HepG2 (cell line): ENCODE measurements around the gene PYGO2. TPM values are rescaled to one million over a fixed set of nuclear protein-coding genes. Genes with fewer than 3 reads are reported as not detected.

Experiments
- BORCS8-MEF2B ChIP-seq: sonication (generic); formaldehyde crosslinking; IDR thresholded peaks from 2 replicates; pipeline ENCODE4 v1.8.0; 2022; ENCODE audit warnings: mild to moderate bottlenecking, missing genetic modification reagents
- HBP1 ChIP-seq: IDR thresholded peaks from 2 replicates; pipeline ENCODE4 v1.6.1; 2016; ENCODE audit warnings: low read depth, control low read depth
- IRF1 ChIP-seq: sonication (generic); formaldehyde crosslinking; IDR thresholded peaks from 2 replicates; pipeline ENCODE4 v1.4.0; 2020; ENCODE audit warnings: low read depth, mild to moderate bottlenecking, missing genetic modification reagents
- LCORL ChIP-seq, 2 experiments: fragments of 450-650 bp in 1 of 2; sonication (generic) in 1 of 2; formaldehyde crosslinking in 1 of 2; IDR thresholded peaks; 2 replicates each; pipeline versions ENCODE4 v1.5.0 to v1.6.1; 2017 to 2020; ENCODE audit warnings: antibody characterized with exemption in 1 of 2, missing genetic modification reagents in 1 of 2
- PLRG1 ChIP-seq: fragments of 450-650 bp; conservative IDR thresholded peaks from 2 replicates; pipeline ENCODE4 v1.6.1; 2016
- SKIL ChIP-seq: sonication (generic); formaldehyde crosslinking; IDR thresholded peaks from 2 replicates; pipeline ENCODE4 v1.8.0; 2022; ENCODE audit warnings: missing genetic modification reagents, mild to moderate bottlenecking, moderate library complexity, borderline replicate concordance
- SMC3 ChIP-seq: IDR thresholded peaks from 2 replicates; pipeline ENCODE4 v1.6.1; 2011; ENCODE audit warnings: low read length, improper control_type of control experiment
- SNAPC2 ChIP-seq: sonication (generic); formaldehyde crosslinking; IDR thresholded peaks from 2 replicates; pipeline ENCODE4 v1.8.1; 2022; ENCODE audit warnings: mild to moderate bottlenecking, missing genetic modification reagents
- TFE3 ChIP-seq: IDR thresholded peaks from 2 replicates; pipeline ENCODE4 v1.6.1; 2016
- ZBTB3 ChIP-seq: sonication (generic); formaldehyde crosslinking; IDR thresholded peaks from 2 replicates; pipeline ENCODE4 v1.4.0; 2020; ENCODE audit warnings: low read depth, mild to moderate bottlenecking, moderate library complexity, missing genetic modification reagents, borderline replicate concordance
- ZFP62 ChIP-seq: sonication (generic); formaldehyde crosslinking; IDR thresholded peaks from 2 replicates; pipeline ENCODE4 v1.4.0; 2020; ENCODE audit warnings: missing genetic modification reagents
- ZNF253 ChIP-seq: sonication (generic); formaldehyde crosslinking; IDR thresholded peaks from 2 replicates; pipeline ENCODE4 v1.8.0; 2022; ENCODE audit warnings: mild to moderate bottlenecking, missing genetic modification reagents, borderline replicate concordance
- ZNF737 ChIP-seq: sonication (generic); formaldehyde crosslinking; IDR thresholded peaks from 2 replicates; pipeline ENCODE4 v1.5.0; 2020; ENCODE audit warnings: missing genetic modification reagents, mild to moderate bottlenecking, borderline replicate concordance
- polyA plus RNA-seq, 8 experiments: library from polyadenylated mRNA; depleted of rRNA in 3 of 8; stranded (reverse) in 7 of 8; unstranded in 1 of 8; fragments of >200 nt; fragmentation: Illumina TruSeq in 4 of 8; extraction: Trizol in 4 of 8; gene quantifications; 2 replicates each; pipeline versions ENCODE4 v1.2.1 to v1.2.3, GENCODE V29; 2011 to 2016; ENCODE audit warnings: low read depth in 4 of 8, missing spikeins in 1 of 8, mixed read lengths in 1 of 8; ENCODE audit not compliant: insufficient read depth in 1 of 8
- total RNA-seq, 5 experiments: library from RNA; depleted of rRNA; stranded (reverse); fragments of >200 nt; fragmentation: Illumina TruSeq; extraction: Trizol; gene quantifications; 2 replicates each; pipeline ENCODE4 v1.2.3, GENCODE V29; 2016; ENCODE audit warnings: low read depth in 1 of 5
- TF ChIP-seq, protein P1 (sequence below): sonication (generic); formaldehyde crosslinking; IDR thresholded peaks from 2 replicates; pipeline ENCODE4 v1.5.0; 2020; ENCODE audit warnings: mild to moderate bottlenecking, missing genetic modification reagents, borderline replicate concordance

PYGO2 gene
- total and polyA plus RNA-seq, 2 of the 13 experiments (the other 11 are each of a cell fraction or from before 2014, with no cell fraction given): 20.3 to 21.8 TPM

DNA sequence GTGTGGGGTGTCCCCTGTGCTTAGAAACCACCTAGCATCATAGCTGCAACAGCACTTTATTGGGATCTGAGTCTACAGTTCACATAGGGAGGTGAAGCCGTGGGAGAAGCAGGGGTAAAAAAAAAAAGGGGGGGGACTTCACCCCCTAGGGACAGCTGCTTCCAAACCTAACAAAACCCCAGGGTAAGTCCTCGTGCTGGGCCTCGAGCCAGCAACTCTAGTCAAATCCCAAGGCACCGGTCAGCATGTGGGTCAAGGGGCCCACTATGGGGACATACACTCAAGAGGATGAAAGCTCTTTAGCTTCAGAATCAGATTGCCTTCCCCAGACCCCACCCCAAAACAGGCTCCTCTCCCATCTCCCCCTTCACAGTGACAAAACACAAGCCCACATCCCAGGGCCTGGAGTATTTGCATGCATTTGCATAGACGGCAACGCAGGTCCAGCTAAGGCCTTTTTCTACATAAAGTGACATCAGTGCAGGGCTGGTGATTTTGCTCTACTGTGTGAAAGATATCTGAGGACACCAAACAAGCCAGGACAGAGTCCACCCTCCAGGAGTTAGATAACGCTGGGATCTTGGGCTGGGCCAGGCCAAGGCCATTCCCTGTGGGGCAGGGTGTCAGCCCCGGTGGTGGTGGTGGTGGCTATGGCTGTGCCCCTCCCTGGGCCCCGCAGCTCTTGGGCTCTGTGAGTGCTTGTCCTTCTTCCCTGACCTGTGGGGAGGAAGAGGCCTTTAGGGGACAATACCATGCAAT is 17.0 kb downstream of the PYGO2 start (continued):
- TF ChIP-seq IRF1 (CRISPR knock-in tag) (no peak), SMC3 (no peak), ZNF737 (CRISPR knock-in tag) (no peak), BORCS8-MEF2B (CRISPR knock-in tag) (peak; percentile 70; the same call in 1 of the 2 replicates), PLRG1 (no peak), SNAPC2 (CRISPR knock-in tag) (peak; percentile 88), LCORL (IDR thresholded peaks at IDR 0.05) (no peak), LCORL (CRISPR knock-in tag; IDR thresholded peaks at IDR 0.05) (peak; percentile 98), ZBTB3 (CRISPR knock-in tag) (no peak), SKIL (peak; percentile 65; the same call in 1 of the 2 replicates), ZFP62 (no peak), TFE3 (no peak), HBP1 (CRISPR knock-in tag) (no peak), ZNF253 (CRISPR knock-in tag) (no peak)
- TF ChIP-seq, protein P1, sequence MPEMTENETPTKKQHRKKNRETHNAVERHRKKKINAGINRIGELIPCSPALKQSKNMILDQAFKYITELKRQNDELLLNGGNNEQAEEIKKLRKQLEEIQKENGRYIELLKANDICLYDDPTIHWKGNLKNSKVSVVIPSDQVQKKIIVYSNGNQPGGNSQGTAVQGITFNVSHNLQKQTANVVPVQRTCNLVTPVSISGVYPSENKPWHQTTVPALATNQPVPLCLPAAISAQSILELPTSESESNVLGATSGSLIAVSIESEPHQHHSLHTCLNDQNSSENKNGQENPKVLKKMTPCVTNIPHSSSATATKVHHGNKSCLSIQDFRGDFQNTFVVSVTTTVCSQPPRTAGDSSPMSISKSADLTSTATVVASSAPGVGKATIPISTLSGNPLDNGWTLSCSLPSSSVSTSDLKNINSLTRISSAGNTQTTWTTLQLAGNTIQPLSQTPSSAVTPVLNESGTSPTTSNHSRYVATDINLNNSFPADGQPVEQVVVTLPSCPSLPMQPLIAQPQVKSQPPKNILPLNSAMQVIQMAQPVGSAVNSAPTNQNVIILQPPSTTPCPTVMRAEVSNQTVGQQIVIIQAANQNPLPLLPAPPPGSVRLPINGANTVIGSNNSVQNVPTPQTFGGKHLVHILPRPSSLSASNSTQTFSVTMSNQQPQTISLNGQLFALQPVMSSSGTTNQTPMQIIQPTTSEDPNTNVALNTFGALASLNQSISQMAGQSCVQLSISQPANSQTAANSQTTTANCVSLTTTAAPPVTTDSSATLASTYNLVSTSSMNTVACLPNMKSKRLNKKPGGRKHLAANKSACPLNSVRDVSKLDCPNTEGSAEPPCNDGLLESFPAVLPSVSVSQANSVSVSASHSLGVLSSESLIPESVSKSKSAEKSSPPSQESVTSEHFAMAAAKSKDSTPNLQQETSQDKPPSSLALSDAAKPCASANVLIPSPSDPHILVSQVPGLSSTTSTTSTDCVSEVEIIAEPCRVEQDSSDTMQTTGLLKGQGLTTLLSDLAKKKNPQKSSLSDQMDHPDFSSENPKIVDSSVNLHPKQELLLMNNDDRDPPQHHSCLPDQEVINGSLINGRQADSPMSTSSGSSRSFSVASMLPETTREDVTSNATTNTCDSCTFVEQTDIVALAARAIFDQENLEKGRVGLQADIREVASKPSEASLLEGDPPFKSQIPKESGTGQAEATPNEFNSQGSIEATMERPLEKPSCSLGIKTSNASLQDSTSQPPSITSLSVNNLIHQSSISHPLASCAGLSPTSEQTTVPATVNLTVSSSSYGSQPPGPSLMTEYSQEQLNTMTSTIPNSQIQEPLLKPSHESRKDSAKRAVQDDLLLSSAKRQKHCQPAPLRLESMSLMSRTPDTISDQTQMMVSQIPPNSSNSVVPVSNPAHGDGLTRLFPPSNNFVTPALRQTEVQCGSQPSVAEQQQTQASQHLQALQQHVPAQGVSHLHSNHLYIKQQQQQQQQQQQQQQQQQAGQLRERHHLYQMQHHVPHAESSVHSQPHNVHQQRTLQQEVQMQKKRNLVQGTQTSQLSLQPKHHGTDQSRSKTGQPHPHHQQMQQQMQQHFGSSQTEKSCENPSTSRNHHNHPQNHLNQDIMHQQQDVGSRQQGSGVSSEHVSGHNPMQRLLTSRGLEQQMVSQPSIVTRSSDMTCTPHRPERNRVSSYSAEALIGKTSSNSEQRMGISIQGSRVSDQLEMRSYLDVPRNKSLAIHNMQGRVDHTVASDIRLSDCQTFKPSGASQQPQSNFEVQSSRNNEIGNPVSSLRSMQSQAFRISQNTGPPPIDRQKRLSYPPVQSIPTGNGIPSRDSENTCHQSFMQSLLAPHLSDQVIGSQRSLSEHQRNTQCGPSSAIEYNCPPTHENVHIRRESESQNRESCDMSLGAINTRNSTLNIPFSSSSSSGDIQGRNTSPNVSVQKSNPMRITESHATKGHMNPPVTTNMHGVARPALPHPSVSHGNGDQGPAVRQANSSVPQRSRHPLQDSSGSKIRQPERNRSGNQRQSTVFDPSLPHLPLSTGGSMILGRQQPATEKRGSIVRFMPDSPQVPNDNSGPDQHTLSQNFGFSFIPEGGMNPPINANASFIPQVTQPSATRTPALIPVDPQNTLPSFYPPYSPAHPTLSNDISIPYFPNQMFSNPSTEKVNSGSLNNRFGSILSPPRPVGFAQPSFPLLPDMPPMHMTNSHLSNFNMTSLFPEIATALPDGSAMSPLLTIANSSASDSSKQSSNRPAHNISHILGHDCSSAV (CRISPR knock-in tag): no peak
